ENCODE measurements around the gene IAH1. TPM values are rescaled to one million over a fixed set of nuclear protein-coding genes. Genes with fewer than 3 reads are reported as not detected.

Gene IAH1
- total and polyA plus RNA-seq, 2 of the 4 experiments (the other 2 are of a cell fraction): 84.5 to 89.8 TPM

- Histone ChIP-seq H3K9ac (ENCODE audit: low read depth, low read length) (no peak overlapping the region), H2BK20ac (ENCODE audit: low read depth, low read length) (no peak overlapping the region), H2AK9ac (replicated peaks; ENCODE audit: low read depth, low read length, poor library complexity) (no peak overlapping the region), H3K27ac (ENCODE audit: insufficient read depth, low read length) (no peak overlapping the region), H3K4ac (ENCODE audit: low read depth, low read length) (no peak overlapping the region), H3K23ac (ENCODE audit: low read depth, low read length) (no peak overlapping the region), H2BK5ac (ENCODE audit: low read depth, low read length, poor library complexity, severe bottlenecking) (no peak overlapping the region), H3K9me1 (ENCODE audit: insufficient read depth, low read length) (peaks cover 8% of the 10 kb centered on the region; the same call in 1 of the 2 replicates), H3K18ac (ENCODE audit: low read depth, low read length) (no peak overlapping the region), H4K8ac (ENCODE audit: low read depth in 2 of 2, low read length in 2 of 2) (no peak overlapping the region), H3K4me1 (ENCODE audit: control insufficient read depth, insufficient read depth, low read length) (peaks cover 4% of the 10 kb centered on the region), H3K79me1 (ENCODE audit: low read depth in 1 of 2, low read length in 2 of 2) (peaks cover 9 to 28% of the 10 kb centered on the region in 2 experiments), H2BK120ac (ENCODE audit: low read depth, low read length) (no peak overlapping the region), H3K27me3 (ENCODE audit: control insufficient read depth, insufficient read depth, low read length) (no peaks in the 10 kb centered on the region), H2BK15ac (ENCODE audit: low read depth, low read length) (no peak overlapping the region), H3K9me3 (ENCODE audit: control insufficient read depth, insufficient read depth, low read length) (no peaks in the 10 kb centered on the region), H3K4me2 (ENCODE audit: low read depth, low read length) (no peak overlapping the region), H4K91ac (ENCODE audit: insufficient read depth, low read depth, low read length) (no peak overlapping the region), H2AFZ (replicated peaks; ENCODE audit: low read length, poor library complexity) (no peak overlapping the region), H4K20me1 (ENCODE audit: insufficient read depth, low read length) (no peaks in the 10 kb centered on the region), H3K14ac (replicated peaks; ENCODE audit: low read depth, low read length) (no peak overlapping the region), H4K5ac (ENCODE audit: low read depth, low read length) (no peak overlapping the region), H3K36me3 (ENCODE audit: control insufficient read depth, insufficient read depth, low read length) (peaks cover 49% of the 10 kb centered on the region), H2AK5ac (ENCODE audit: low read depth, low read length) (no peak overlapping the region), H3K4me3 (ENCODE audit: insufficient read depth, low read depth, low read length) (no peak overlapping the region), H3K56ac (ENCODE audit: extremely low read depth, insufficient read depth, low read length) (no peak overlapping the region)
- intact Hi-C loops (cut with micrococcal nuclease): no loop called here
- 83% methylated on average over 1 of the region's 3 CpGs; no CpG with 5 or more reads in 1 of the 2 experiments for WGBS, 2 experiments (ENCODE audit: extremely low coverage in 2 of 2, insufficient read length in 1 of 2)
- POLR2A ChIA-PET (ENCODE audit: unreplicated experiment): no interaction called here
- CTCF ChIA-PET: no interaction called here
- in situ Hi-C loops (cut with MboI; ENCODE audit: low sequenced_read_pairs): no loop called here
- dilution Hi-C loops (cut with HindIII; ENCODE audit: low sequenced_read_pairs, unreplicated experiment): no loop called here
- TF ChIP-seq NFE2L2 (IDR thresholded peaks at IDR 0.05; ENCODE audit: low read depth, low read length) (no peak), POLR2A (IDR thresholded peaks at IDR 0.05; ENCODE audit: low read depth, low read length) (no peak), SMC3 (IDR thresholded peaks at IDR 0.05; ENCODE audit: low read depth, low read length) (no peak), RCOR1 (IDR thresholded peaks at IDR 0.05; ENCODE audit: insufficient replicate concordance, low read length) (no peak), CEBPB (IDR thresholded peaks at IDR 0.05; ENCODE audit: low read depth, low read length) (no peak), ELK1 (IDR thresholded peaks at IDR 0.05; ENCODE audit: borderline replicate concordance, low read depth, low read length) (no peak)
- BruUV-seq (replicated peaks): no TSS peak
- no peak for ATAC-seq (ENCODE audit: low read depth)
- DNase-seq: no peak
Measured at GRCh38 chr2:9493478-9493877, 19.1 kb downstream of the IAH1 start.

Measured in IMR-90 (cell line).